Subcutaneous preadipocyte (primary cell): ENCODE measurements around the gene SYNGR1. TPM values are rescaled to one million over a fixed set of nuclear protein-coding genes. Genes with fewer than 3 reads are reported as not detected.

Source experiments
- small RNA-seq: library from RNA; depleted of rRNA; stranded (forward); fragments of <200 nt; gene quantifications from one replicate; pipeline ENCODE3, GENCODE V24; 2012
- total RNA-seq: library from RNA; depleted of rRNA; stranded (reverse); fragments of >200 nt; gene quantifications from 2 replicates; pipeline ENCODE4 v1.2.3, GENCODE V29; 2012

Gene SYNGR1, protein sequence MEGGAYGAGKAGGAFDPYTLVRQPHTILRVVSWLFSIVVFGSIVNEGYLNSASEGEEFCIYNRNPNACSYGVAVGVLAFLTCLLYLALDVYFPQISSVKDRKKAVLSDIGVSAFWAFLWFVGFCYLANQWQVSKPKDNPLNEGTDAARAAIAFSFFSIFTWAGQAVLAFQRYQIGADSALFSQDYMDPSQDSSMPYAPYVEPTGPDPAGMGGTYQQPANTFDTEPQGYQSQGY
- 1.8 and 2.2 TPM in 2 replicates for total RNA-seq

DNA sequence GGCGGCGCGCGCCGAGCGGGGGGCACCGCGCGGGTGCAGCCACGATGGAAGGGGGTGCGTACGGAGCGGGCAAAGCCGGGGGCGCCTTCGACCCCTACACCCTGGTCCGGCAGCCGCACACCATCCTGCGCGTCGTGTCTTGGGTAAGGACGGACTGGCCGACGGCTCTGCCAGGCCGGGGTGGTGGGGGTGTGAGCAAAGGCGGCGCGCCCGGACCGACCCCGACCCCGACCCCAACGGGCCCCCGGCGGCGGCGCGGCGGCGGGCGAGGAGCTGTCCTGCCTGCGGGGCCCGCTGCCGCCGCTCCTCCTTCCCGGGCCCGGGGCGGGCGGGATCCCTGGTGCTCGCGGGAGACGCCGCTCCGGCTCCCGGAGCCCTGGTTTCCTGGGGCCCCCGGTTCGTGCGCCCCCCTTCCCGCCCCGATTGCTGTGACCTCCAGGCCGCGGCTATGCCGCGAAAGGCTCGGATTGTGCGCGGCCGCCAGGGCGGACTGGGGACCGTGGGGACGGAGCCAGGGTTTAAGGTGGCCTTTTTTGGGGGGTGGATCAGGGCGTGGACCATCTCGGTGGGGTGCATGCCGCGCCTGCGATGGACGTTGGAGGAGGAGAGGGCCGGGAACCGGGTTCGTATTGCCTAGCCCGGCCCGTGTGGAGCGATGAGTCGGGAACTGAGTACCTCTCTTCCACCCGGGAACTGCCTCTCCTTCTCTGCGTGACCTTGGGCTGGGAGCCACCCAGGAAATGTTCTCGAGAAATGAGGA is at the start of gene SYNGR1:
Gene SYNGR1 (plus strand): TSS at position 25 of the 760 bp plus-strand sequence. CDS start 20 bp downstream, at position 45.

DNA sequence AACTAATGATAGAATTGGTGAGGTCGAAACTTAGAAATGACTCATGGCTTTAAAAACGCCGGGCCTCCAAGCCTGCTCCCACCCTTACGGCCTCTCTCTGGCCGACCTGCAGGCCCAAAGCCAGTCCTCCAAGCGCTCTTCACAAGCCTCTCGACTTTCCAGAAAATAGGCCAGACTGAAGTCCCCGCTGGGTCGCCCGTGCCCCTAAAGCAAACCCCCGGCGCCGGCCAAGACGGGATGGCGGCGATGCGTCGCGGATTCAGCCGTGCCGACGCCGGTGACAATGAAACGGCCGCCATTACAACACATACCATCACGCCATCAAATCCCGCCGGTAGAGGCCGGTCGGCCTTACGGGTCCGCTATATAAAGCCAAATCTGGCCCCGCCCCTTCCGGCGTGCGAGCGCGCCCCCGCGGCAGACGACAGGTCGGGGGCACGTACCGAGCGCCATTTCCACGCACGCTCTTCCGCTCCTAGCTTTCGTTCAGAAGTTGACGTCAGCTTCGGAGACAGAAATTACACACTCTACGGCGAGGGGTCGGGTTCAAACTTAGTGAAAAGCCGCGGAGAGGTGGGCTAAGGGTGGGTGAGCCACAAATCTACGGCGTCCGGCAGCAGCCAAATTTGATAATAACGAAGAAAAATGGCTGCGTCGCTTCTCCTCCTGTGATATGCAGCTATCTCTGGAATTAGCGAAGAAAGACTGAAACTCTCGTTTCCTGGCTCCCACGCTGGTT is 30.3 kb upstream of the SYNGR1 start, which contains the start of gene RPL3:
Gene RPL3 (minus strand): TSS at position 340 of the 739 bp plus-strand sequence. CDS start 26 bp downstream, at position 314.

Small RNA genes within 50 kb of the gene (small RNA-seq; reads per million reads assigned to genes)
- gene SNORD43 (not detected), gene SNORD83A (40,608 reads per million, percentile 100 among the genes with 10 or more reads in this experiment), gene SNORD83B (not detected)

Other genes with a start within 250 kb of the SYNGR1 start
- 2.6 and 3.7 TPM in 2 replicates for gene CBX7, start 197.3 kb upstream of the SYNGR1 start, total RNA-seq
- 0.37 TPM in 1 of 2 replicates, not detected in the other for gene PDGFB, start 105.0 kb upstream of the SYNGR1 start, total RNA-seq
- gene RPL3, start 30.4 kb upstream of the SYNGR1 start, total RNA-seq: 1,850 and 3,598 TPM in 2 replicates
- gene TAB1, start 49.8 kb downstream of the SYNGR1 start, total RNA-seq: 15.4 and 17.4 TPM in 2 replicates
- gene MGAT3, start 107.0 kb downstream of the SYNGR1 start, total RNA-seq: not detected in 2 replicates
- 24.6 and 32.5 TPM in 2 replicates for gene MIEF1, start 152.3 kb downstream of the SYNGR1 start, total RNA-seq
- 179 and 234 TPM in 2 replicates for gene ATF4, start 170.6 kb downstream of the SYNGR1 start, total RNA-seq
- 34.9 and 37.5 TPM in 2 replicates for gene RPS19BP1, start 182.8 kb downstream of the SYNGR1 start, total RNA-seq
- gene CACNA1I, start 220.8 kb downstream of the SYNGR1 start, total RNA-seq: under 0.01 TPM in 1 of 2 replicates, not detected in the other